GM19035 (cell line): ENCODE results near the gene ANKIB1.
"Not testable (repeated sequence)": the region's sequence is repeated elsewhere in the genome, so short reads cannot be mapped to it uniquely, and the experiment has no call there.

Source experiments
- ATAC-seq: cut with Tn5 transposase; IDR thresholded peaks from one replicate; pipeline ENCODE4 v1.9.1; 2021; ENCODE audit not compliant: unreplicated experiment

Gene ANKIB1, protein sequence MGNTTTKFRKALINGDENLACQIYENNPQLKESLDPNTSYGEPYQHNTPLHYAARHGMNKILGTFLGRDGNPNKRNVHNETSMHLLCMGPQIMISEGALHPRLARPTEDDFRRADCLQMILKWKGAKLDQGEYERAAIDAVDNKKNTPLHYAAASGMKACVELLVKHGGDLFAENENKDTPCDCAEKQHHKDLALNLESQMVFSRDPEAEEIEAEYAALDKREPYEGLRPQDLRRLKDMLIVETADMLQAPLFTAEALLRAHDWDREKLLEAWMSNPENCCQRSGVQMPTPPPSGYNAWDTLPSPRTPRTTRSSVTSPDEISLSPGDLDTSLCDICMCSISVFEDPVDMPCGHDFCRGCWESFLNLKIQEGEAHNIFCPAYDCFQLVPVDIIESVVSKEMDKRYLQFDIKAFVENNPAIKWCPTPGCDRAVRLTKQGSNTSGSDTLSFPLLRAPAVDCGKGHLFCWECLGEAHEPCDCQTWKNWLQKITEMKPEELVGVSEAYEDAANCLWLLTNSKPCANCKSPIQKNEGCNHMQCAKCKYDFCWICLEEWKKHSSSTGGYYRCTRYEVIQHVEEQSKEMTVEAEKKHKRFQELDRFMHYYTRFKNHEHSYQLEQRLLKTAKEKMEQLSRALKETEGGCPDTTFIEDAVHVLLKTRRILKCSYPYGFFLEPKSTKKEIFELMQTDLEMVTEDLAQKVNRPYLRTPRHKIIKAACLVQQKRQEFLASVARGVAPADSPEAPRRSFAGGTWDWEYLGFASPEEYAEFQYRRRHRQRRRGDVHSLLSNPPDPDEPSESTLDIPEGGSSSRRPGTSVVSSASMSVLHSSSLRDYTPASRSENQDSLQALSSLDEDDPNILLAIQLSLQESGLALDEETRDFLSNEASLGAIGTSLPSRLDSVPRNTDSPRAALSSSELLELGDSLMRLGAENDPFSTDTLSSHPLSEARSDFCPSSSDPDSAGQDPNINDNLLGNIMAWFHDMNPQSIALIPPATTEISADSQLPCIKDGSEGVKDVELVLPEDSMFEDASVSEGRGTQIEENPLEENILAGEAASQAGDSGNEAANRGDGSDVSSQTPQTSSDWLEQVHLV

GRCh38 chr7:92245487-92246359 is at the start of gene ANKIB1, which contains the start of gene KRIT1:
Gene ANKIB1, plus strand, starts transcription at chr7:92245974. Its CDS starts 49,005 bp downstream, at chr7:92294979.
Gene KRIT1, minus strand, starts transcription at chr7:92245914. Its CDS starts 3,779 bp downstream, at chr7:92242135.
- peak; percentile 75 for ATAC-seq

DNA sequence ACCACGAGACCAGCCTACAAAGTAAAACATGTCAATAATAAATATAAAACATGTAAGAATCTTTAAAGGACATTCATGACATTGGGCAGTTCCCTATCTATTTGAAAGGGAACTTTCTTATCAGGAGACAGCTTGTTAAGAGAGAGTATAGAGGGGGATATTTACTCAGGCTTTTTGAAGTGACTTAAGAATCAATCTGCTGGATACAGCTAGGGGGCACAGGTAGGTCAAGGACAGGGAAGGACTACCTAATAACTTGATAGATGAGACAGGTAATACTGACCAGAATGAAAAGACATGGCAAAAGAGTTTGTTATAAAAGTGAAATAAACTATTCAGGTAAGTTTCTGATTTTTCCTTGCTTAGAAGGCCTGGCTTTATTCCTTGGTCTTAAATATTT is 45.0 kb upstream of the ANKIB1 start:
- ATAC-seq: no peak

- ATAC-seq: no peak
Observed at GRCh38 chr7:92205987-92206386, 39.8 kb upstream of the ANKIB1 start.

DNA sequence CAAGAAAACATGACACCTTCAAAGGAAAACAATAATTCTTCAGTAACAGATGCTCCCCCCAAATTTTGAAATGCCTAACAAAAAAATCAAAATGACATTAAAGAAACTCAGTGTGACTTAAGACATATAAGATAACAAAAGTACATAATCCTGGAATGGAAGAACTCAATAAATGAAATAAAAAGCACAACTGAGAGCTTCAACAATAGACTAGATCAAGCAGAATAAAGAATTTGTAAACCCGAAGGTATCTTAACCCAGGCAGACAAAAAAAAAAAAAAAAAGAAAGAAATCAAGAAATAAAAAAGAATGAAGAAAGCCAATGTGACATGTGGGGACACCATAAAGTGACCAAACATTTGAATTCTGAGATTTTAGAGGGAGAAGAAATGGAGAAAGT is 39.1 kb upstream of the ANKIB1 start:
- no peak for ATAC-seq

DNA sequence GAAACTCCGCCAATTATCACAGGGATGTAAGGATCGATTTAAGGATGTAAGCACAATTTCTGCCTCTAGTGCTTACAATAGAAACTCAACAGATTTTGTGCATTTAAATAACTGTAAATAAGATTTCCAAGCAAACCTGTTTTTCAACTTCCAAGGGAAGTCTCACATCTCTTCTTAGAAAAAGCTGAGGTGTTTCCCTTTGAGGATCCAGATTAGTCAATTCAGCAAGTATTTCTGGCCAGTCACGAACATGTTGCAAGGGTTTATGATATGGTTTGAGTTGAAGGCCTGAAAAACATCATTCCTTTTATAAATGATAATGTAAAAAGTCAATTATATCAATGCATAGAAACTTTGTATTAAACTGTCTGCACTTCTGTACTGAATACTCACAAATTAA is 24.0 kb upstream of the ANKIB1 start:
- no peak for ATAC-seq

DNA sequence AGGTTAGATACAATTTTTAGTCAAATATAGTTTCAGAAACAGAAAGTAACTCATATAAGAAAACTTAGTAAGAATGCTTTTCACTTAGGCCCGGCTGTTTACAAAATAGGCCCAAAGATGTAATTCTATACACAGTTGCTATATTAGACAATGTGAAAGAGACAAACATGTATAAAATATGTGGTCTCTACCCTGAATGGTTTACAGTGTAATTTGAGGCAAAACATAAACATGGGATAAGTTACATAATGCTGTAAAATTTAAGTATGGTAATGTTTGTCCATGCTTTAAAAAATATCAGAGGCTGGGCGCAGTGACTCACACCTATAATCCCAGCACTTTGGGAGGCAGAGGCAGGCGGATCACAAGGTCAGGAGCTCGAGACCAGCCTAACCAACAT is 18.8 kb upstream of the ANKIB1 start:
- ATAC-seq: no peak

DNA sequence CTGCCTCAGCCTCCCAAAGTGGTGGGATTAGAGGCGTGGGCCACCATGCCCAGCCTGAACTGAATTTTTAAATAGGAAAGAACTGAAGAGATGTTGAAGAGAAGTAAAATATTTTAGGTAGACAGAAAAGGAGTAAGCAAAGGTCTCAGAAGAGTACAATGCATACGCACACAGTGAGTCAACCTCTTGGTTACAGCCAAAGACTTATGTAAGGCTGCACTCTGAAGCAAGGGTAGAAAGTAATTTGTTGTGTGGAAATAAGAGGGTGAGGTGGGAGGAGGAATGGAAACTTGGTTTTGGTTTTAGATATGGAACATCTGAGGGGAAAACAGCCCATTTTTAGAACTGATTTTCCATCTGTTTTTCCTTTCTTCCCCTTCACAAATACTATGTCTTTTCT is 17.7 kb upstream of the ANKIB1 start:
- ATAC-seq: no peak

DNA sequence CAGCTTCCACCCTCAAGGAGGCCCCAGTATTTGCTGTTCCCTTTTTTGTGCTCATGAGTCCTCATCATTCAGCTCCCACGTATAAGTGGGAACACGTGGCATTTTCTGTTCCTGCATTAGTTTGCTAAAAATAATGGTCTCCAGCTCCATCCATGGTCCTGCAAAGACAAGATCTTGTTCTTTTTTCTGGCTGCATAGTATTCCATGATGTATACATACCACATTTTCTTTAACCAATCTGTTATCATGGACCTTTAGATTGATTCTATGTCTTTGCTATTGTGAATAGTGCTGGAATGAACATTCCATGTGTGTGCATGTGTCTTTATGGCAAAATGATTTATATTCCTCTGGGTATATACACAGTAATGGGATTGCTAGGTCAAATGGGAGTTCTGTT is 17.0 kb upstream of the ANKIB1 start:
- ATAC-seq: no peak

GRCh38 chr7:92230547-92230946 is 15.2 kb upstream of the ANKIB1 start:
- no peak for ATAC-seq

- ATAC-seq: no peak
Observed at GRCh38 chr7:92242972-92243371, 2.8 kb upstream of the ANKIB1 start.

DNA sequence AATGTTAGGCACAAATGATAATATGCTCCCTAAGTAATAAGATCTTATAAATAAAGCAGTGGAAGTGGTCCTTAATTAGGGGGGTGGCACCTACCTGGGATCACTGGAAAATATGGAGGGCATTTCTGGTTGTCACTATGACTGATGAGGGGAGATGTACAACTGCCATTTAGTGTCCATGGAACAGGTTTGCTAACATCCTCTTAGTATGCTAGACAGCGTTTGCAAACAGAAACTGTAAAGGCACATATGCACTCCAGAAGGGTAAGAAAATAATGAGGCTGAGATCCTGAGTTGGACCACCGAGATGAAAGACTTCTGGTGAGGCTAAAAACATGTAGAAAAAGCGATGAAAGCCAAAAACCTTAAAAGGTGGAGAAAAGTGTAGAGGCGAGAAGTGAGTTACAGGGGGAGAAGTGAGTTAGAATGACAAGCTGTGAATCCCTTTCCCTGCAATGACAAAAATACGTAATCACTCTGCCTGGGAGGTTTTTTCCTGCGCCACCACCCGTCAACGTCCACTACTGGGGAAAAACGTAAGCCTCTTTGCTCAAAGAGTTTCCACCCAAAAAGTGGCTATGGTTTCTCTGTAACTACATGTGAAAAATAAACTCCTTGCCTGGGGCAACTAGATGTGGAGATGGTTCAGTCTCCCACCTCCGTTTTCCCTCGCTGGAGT is 827 bp upstream of the ANKIB1 start:
- ATAC-seq: peak; percentile 2

DNA sequence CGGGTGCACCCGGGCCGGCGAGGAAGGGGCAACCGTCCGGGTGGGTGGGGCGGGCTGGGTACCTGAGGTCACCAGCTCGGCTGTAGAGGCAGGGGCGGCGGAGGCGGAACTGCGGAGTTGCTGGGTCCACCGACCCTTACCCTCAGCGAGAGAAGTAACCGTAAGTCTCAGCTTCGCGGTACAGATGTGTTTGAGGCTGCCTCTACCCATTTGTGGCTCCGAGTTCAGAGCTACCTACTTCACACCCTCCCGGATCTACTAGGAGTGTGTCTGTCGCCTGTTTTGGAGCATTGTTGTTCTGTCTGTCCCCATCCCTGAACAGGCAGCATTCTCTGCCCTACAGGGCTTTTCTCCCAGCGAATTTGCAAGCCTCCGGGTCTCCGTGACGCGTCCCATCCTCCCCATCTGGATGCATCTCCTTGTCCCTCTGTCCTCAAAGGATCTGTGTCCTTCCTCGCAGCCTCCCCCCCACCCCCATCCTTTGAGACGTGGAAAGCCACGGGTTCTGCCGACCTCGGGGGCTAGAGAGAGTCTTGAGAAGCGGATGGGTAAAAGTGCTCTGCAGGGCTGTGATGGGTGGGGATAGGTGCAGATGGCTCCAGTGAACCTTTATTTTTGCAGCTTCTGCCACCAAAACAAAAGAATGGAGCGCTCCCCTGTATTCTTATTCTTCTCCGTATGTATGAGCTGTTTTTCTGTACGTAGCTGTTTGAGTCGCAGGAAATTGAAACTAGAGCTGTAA is 757 bp downstream of the ANKIB1 start:
- peak; percentile 36 for ATAC-seq

- no peak for ATAC-seq
Observed at GRCh38 chr7:92250603-92251002, 4.8 kb downstream of the ANKIB1 start.

- no peak for ATAC-seq
Observed at GRCh38 chr7:92251181-92251580, 5.4 kb downstream of the ANKIB1 start.

- no peak for ATAC-seq
Observed at GRCh38 chr7:92253251-92253650, 7.5 kb downstream of the ANKIB1 start.

DNA sequence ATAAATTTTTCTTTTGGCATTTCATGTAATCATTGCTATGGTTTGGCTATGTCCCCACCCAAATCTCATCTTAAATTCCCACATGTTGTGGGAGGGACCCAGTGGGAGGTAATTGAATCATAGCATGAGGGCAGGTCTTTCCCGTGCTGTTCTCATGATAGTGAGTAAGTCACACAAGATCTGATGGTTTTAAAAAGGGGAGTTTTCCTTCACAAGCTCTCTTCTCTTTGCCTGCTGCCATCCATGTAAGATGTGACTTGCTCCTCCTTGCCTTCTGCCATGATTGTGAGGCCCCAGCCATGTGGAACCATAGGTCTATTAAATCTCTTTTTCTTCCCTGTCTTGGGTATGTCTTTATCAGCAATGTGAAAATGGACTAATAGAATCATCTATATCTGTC is 9.0 kb downstream of the ANKIB1 start:
- ATAC-seq: not testable (repeated sequence)

DNA sequence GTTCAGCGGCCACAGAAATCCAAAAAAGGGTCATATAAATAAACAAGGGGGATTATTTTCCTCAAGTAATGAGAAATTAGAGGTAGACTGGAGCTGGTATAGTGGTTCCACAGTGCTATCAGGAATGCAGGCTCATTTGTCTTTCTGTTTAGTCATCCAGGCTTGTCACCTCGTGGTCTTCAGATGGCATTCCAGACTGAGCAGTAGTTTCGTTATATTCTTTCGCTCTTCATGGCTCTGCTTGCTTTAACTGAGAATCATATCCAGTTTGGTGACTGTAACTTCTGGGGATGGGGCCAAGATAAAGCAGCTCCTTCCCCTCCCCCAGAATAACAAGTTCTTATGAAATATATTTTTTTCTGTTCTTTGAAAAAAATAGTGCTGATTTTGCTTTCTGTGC is 9.5 kb downstream of the ANKIB1 start:
- no peak for ATAC-seq

GRCh38 chr7:92259062-92259461 is 13.3 kb downstream of the ANKIB1 start:
- ATAC-seq: no peak

DNA sequence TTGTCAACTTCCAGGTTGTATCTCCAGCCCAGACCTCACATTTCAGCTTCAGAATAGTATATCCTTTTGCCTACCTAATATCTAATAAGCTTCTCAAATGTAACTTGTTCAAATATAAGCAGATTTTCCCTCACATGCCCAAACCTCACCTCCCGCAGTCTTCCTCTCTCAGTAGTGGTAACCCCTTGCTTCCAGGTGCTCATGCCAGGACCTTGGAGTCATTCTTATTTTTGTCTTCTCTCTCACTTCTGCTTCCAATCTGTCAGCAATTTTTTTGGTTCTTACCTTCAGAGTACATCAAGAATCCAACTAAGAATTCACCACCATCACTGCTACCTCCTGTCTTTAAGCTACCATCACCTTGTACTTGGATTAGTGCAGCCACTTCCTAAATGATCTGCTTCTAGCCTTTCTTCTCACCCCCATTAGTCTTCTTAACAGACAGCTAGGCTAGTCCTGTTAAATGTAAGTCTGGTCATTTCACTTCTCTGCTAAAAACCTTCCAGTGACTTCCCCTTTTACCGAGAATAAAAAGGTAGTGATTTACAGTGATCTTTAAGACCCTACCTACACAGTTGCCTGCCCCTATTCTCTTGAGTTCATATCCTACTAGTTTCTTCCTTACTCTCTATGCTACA is 14.0 kb downstream of the ANKIB1 start:
- ATAC-seq: no peak
